Stimulated activated memory B cell treated with anti-CD40 and anti-IgM and Interleukin-4, amounts not matched to agents 10 μg/mL and 1 μg/mL and 100 μg/mL, for 72 hours (primary cell): ENCODE results near the gene SLC7A9.
"Not testable (repeated sequence)": the region's sequence is repeated elsewhere in the genome, so short reads cannot be mapped to it uniquely, and the experiment has no call there.

Source experiments
- ATAC-seq: fragments of 150-1000 bp; cut with Tn5 transposase; 2 replicates; pipeline ENCODE4 v1.10.0; 2021
- H3K27ac Mint-ChIP-seq: one replicate; pipeline ENCODE4 v1.8.0; 2022; ENCODE audit warnings: mild to moderate bottlenecking, mixed read lengths
- H3K27me3 Mint-ChIP-seq: one replicate; pipeline ENCODE4 v1.8.0; 2022; ENCODE audit warnings: mixed read lengths
- H3K36me3 Mint-ChIP-seq: one replicate; pipeline ENCODE4 v1.8.0; 2022; ENCODE audit warnings: mixed read lengths
- H3K4me1 Mint-ChIP-seq: one replicate; pipeline ENCODE4 v1.8.0; 2022; ENCODE audit warnings: mixed read lengths
- H3K4me3 Mint-ChIP-seq: one replicate; pipeline ENCODE4 v1.8.0; 2022; ENCODE audit warnings: mild to moderate bottlenecking, moderate library complexity, mixed read lengths
- H3K9me3 Mint-ChIP-seq: one replicate; pipeline ENCODE4 v1.8.0; 2022; ENCODE audit warnings: mixed read lengths

The SLC7A9 gene

DNA sequence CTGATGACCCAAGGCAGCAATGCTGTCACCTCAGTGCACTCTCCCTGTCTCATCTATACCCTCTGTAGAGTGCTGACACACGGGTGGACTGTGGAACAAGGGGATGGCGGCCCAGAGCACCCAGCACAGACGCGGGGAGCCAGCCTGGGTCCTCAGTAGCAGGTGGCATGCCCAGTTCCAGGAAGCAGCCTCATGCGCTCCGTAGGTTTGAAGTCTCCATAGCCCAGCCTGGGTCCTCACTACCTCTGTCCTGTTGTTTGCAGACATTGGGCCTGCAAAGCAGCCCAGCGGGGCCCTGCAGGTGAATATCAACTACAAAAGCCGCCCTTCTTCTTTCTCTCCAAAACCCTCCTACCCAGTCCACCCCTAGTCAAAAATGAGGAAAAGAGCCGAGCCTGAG, 5.0 kb upstream of the SLC7A9 start:
- Mint-ChIP-seq H3K9me3 (no peaks in the 10 kb centered on the region), H3K4me3 (no peak overlapping the region), H3K36me3 (peaks cover 25% of the 10 kb centered on the region), H3K27ac (no peak overlapping the region), H3K4me1 (no peaks in the 10 kb centered on the region), H3K27me3 (no peaks in the 10 kb centered on the region)
- ATAC-seq, result no peak

DNA sequence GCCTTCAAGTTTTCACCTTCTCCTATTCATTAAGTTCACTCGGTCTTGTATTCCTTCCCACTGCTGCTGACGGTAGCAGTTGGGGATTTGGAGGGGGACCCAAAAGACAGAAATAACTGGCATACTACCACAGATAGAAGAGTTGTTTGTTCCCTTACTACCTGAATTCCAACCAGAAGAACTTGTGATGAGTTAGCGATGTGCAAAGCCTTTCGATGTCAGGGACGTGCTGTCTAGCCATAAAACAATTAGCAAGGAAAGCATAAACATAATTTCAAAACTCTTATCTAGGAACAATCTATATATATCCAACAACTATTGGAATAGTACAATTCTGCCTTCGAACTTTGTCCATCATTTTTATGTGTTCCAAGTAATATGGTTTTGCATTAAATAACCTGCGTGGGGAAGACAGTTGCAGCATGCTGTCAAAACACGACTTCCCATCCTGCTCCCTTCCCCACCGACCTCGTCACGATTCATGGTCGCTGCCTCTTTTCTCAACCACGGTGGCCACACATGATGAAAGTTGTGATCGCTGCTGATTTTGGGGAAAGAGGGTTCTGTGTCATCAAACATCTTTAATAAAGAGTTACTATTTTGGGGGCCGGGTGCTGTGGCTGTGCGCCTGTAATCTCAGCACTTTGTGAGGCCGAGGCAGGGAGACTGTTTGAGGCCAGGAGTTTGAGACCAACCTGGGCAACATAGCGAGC, 3.8 kb upstream of the SLC7A9 start:
- H3K27ac Mint-ChIP-seq, result no peak overlapping the region
- no peaks in the 10 kb centered on the region for H3K9me3 Mint-ChIP-seq
- no peak overlapping the region for H3K4me3 Mint-ChIP-seq
- no peak for ATAC-seq
- H3K36me3 Mint-ChIP-seq, result peaks cover 13% of the 10 kb centered on the region
- H3K27me3 Mint-ChIP-seq, result no peaks in the 10 kb centered on the region
- H3K4me1 Mint-ChIP-seq, result no peaks in the 10 kb centered on the region

DNA sequence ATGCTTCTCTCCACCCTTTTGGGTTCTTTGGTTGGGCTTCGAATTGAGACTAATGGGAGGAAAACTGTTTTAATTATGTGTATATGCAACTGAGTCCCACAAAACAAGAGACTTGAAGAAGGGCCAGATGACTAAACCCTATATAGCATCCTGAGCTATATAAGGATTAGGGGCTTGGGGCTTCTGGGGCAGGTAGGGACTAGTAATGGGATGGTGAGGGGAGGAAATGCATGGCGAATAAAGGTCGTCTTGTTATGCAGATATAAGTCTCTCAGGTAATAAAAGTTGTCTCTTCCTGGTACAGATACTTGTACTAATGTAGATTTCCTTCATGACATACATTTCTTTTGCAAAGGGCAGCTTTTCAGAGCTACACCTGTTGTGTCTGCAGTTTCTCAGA, 2.8 kb upstream of the SLC7A9 start:
- H3K27me3 Mint-ChIP-seq, result no peaks in the 10 kb centered on the region
- no peak overlapping the region for H3K27ac Mint-ChIP-seq
- no peaks in the 10 kb centered on the region for H3K9me3 Mint-ChIP-seq
- no peak for ATAC-seq
- no peak overlapping the region for H3K4me3 Mint-ChIP-seq
- H3K4me1 Mint-ChIP-seq, result no peaks in the 10 kb centered on the region
- peaks cover 7% of the 10 kb centered on the region for H3K36me3 Mint-ChIP-seq

DNA sequence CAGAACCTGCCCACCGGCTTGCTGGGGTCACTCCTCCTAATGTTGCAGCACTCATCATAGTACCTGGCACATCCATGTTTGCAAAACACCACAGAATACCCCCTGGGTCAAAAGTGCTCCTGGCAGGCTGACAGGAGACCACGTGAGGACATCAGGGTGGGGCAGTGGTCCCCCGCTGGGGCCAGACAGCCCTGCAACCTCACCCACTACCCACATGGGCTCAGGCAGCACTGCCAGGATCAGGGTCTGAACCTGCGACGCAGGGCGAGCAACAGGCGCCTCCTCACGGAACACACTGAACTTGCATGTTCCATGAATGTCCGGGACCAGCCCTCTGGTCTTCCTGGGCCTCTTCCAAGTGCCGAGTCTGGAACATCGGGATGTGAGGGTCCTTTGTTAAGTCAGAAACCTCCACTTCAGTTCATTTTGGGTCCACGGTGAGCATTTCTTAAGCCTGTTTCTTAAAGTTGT, 1.4 kb upstream of the SLC7A9 start:
- Mint-ChIP-seq H3K4me3 (no peak overlapping the region), H3K27ac (no peak overlapping the region), H3K4me1 (no peaks in the 10 kb centered on the region), H3K36me3 (no peaks in the 10 kb centered on the region), H3K27me3 (peaks cover 7% of the 10 kb centered on the region), H3K9me3 (no peaks in the 10 kb centered on the region)
- no peak for ATAC-seq

DNA sequence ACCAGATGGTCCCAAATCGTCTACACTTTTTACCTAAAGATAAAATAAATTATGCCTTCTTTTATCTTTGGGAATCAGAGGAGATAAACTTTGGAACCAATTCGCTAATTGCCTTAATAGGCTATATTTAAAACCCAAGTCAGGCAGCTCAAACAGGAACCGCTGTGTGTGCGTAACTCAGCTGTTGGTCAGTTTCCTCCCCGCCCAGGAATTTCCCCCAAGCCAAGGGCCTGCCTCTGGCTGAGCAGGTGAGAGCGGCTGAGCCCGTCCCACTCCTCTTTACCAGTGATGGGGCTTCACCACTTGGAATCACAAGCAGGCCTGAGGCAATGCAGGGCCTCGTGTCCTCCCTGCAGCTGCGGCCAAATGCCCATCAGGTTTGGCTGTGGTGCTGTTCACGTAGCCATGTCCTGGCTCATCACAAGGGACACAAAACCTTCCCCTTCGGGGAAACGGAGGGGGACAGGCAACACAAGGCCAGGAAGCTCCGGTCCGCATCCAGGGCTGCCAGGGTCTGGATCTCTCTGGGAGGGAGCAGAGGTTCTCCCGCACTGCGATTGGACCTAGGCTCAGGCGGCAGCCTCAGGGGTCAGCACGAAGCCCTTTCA, 503 bp upstream of the SLC7A9 start:
- Mint-ChIP-seq H3K27ac (no peak overlapping the region), H3K4me3 (no peak overlapping the region), H3K4me1 (no peaks in the 10 kb centered on the region), H3K27me3 (peaks cover 7% of the 10 kb centered on the region), H3K36me3 (no peaks in the 10 kb centered on the region), H3K9me3 (no peaks in the 10 kb centered on the region)
- ATAC-seq, result no peak

DNA sequence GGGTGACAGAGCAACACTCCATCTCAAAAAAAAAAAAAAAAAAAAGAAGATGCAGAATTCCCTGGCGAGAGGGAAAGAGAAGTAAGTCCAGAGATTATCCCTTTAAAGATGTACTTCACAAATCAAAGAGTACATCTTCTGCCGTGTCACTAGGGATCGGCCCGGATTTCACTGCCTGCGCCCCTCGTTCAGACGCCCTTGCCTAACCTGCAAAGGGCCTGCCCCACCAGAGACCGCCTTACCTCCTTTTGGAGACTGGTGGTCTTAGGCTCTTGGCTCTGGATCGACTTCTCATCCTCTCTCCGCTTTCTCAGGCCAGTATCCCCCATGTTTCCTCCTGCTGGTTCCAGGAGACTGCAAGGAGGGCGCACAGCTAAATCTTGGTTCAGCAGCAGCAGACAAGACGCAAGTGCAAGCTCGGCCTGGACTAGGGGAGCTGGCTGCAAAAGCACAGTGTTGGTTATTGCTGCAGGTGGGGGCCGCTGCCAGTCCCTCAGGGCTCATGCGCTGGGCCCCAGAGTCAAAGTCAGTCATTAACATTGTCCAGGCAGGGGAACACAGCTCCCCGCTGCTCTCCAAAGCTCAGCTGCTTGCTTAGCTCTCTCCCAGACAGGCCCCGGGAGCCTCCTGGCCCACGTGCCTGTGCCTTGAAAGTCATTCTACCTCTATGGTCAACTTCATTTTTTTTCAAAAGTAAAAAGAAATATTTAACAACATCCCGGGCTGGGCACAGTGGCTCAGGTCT, 1.2 kb downstream of the SLC7A9 start:
- ATAC-seq, result no peak
- Mint-ChIP-seq H3K4me1 (no peaks in the 10 kb centered on the region), H3K36me3 (no peaks in the 10 kb centered on the region), H3K4me3 (no peak overlapping the region), H3K9me3 (no peaks in the 10 kb centered on the region), H3K27me3 (peaks cover 7% of the 10 kb centered on the region), H3K27ac (no peak overlapping the region)

DNA sequence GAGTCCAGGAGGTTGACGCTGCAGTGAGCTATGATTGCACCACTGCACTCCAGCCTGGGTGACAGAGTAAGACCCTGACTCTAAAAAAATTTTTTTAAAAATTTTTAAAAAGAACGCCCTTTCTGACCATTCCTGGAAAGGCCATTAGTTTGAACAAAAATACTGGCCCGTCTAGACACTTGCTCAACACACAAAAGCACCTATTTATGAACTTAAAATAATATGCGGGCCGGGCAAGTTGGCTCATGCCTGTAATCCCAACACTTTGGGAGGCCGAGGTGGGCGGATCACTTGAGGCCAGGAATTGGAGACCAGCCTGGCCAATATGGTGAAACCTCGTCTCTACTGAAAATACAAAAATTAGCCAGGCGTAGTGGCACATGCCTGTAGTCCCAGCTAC, 2.1 kb downstream of the SLC7A9 start:
- ATAC-seq, H3K9me3 Mint-ChIP-seq, H3K4me3 Mint-ChIP-seq, H3K27me3 Mint-ChIP-seq, H3K4me1 Mint-ChIP-seq, H3K36me3 Mint-ChIP-seq, H3K27ac Mint-ChIP-seq: not testable (repeated sequence)

DNA sequence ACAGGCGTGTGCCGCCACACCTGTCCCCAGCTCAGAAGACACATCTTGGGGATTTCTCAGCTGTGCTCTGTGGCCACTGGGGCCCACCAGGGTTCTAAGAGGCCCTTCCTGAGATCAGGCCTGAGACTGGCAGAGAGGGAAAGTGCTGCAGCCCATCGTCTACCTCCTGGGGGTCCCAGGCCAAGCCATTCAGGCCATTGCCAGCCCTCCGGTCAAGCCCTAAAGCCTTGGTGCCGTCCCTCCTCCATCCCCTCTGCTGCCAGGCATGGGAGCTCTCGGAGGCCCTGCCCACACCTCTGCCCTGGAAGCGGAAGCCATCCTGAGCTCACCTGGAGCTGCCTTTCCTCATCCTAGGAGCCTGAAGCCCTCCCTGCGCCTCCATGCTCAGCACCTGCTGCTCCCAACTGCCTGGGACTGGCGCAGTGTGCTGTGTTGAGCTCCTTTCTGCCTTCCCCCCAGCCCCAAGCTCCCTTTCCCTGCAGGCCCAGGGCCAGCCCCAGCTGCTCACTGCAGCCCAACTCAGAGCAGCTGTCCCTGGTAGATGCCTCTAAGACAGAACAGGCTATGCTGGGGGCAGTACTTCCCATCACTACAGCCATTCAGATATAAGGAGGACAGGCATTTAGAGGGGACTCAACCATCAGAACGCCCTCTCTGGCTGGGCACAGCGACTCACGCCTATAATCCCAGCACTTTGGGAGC, 2.9 kb downstream of the SLC7A9 start:
- Mint-ChIP-seq H3K9me3 (no peaks in the 10 kb centered on the region), H3K27me3 (peaks cover 7% of the 10 kb centered on the region), H3K36me3 (no peaks in the 10 kb centered on the region), H3K4me3 (no peak overlapping the region), H3K27ac (no peak overlapping the region), H3K4me1 (no peaks in the 10 kb centered on the region)
- no peak for ATAC-seq

DNA sequence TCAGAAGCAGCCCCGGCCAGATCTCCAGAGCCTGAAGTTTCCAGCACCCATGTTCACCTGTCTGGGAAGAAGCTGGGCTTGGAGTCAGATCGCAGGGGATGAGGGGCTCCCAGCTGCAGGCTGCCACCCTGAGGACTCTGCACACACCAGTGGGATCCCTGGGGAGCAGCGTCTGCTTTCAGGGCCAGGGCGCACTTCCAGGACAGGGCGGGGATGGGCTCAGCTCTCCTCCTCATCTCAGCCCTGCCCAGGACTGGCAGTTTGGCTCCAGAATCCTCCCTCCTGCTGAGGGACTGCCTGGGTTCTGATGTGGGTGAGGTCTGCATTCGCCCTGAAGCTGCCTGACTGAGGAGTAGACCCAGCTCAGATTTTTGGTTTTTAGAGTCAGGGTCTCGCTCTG, 3.5 kb downstream of the SLC7A9 start:
- H3K36me3 Mint-ChIP-seq, result no peaks in the 10 kb centered on the region
- no peaks in the 10 kb centered on the region for H3K4me1 Mint-ChIP-seq
- no peak overlapping the region for H3K4me3 Mint-ChIP-seq

DNA sequence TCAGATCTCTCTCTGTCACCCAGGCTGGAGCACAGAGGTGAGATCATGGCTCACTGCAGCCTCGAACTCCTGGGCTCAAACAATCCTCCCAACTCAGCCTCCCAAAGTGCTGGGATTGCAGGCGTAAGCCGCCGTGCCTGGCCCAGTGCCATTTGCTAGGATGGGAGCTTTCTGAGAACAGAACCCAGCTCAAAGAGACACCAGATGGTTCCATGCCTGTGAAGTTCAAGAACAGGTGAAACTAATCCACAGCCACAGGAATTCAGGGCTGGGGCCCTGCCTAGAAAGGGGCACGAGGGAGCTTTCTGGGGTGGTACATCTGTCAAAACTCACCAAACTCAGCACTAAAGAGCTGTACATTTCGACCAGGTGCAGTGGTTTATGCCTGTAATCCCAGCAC, 4.2 kb downstream of the SLC7A9 start:
- Mint-ChIP-seq H3K27ac (no peak overlapping the region), H3K9me3 (no peaks in the 10 kb centered on the region), H3K27me3 (peaks cover 7% of the 10 kb centered on the region), H3K36me3 (no peaks in the 10 kb centered on the region), H3K4me1 (no peaks in the 10 kb centered on the region), H3K4me3 (no peak overlapping the region)
- no peak for ATAC-seq

More for the DNA sequence above, 3.5 kb downstream of the SLC7A9 start:
- H3K27me3 Mint-ChIP-seq, result peaks cover 7% of the 10 kb centered on the region
- H3K27ac Mint-ChIP-seq, result no peak overlapping the region
- no peak for ATAC-seq
- no peaks in the 10 kb centered on the region for H3K9me3 Mint-ChIP-seq

DNA sequence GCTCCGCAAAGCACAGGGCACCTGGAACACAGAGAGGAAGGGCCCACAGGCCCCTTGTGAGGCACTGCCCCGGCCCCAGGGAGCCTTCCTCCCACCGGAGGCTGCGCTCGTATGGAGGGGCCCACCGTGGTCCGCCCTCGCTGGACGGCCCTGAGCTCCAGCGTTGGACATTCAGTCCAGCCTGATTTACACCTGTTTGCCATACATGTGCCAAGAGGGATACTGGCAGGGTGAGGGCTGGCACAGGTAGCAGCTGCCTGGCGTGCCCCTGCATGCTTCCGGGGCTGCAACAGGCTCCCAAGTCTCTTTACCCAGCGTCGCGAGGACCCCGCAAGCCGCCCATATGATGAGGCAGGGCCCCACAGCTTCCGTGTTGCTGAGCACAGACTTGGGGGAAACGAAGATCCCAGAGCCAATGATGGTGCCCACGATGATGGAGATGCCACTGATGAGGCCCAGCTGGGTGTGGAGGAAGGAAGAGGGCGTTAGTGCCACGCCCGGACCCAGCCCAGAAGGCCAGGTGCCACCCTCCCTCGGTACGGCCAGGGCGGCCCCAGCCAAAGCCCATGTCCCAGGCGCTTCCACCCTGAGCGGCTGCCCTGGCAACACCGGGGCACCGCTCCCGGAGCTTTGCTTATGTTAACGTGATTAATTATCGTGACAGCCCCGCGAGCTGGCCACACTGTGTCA, 5.1 kb downstream of the SLC7A9 start:
- no peaks in the 10 kb centered on the region for H3K4me1 Mint-ChIP-seq
- H3K36me3 Mint-ChIP-seq, result no peaks in the 10 kb centered on the region
- no peak overlapping the region for H3K4me3 Mint-ChIP-seq
- H3K27me3 Mint-ChIP-seq, result peaks cover 7% of the 10 kb centered on the region
- H3K9me3 Mint-ChIP-seq, result no peaks in the 10 kb centered on the region
- no peak for ATAC-seq
- no peak overlapping the region for H3K27ac Mint-ChIP-seq

DNA sequence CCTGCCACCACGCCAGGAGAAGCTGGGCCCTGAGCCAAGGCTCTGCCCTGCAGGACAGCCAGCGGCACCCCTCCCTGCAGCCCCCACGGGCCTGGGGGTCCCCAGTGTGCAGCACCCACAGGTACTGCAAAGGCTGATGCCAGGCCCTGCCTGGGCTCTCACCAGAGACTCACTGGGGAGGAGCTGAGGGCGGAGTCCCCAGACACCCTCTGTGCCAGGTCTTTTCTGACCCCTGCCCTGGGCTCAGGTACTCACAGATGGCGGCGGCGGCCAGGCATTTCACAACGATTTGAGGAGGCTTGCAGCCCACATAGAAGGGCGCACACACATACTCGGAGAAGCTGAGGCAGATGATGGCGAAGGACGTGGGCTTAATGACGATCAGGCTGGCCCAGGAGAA, 5.7 kb downstream of the SLC7A9 start:
- Mint-ChIP-seq H3K4me3 (no peak overlapping the region), H3K4me1 (no peaks in the 10 kb centered on the region), H3K27me3 (peaks cover 7% of the 10 kb centered on the region), H3K27ac (no peak overlapping the region), H3K9me3 (no peaks in the 10 kb centered on the region), H3K36me3 (no peaks in the 10 kb centered on the region)
- no peak for ATAC-seq

DNA sequence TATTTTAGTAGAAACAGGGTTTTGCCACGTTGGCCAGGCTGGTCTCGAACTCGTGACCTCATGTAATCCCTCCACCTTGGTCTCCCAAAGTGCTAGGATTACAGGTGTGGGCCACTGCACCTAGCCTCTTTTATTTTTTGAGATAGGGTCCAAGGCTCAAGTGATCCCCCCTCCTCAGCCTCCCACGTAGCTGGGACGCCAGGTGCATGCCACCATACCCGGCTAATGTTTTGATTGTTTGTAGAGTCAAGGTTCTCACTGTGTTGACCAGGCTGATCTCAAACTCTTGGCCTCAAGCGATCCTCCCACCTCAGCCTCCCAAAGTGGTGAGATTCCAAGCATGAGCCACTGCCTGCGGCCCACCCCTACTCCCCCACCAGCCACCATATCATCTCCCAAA, 6.3 kb downstream of the SLC7A9 start:
- Mint-ChIP-seq H3K27me3 (peaks cover 7% of the 10 kb centered on the region), H3K4me3 (no peak overlapping the region)

DNA sequence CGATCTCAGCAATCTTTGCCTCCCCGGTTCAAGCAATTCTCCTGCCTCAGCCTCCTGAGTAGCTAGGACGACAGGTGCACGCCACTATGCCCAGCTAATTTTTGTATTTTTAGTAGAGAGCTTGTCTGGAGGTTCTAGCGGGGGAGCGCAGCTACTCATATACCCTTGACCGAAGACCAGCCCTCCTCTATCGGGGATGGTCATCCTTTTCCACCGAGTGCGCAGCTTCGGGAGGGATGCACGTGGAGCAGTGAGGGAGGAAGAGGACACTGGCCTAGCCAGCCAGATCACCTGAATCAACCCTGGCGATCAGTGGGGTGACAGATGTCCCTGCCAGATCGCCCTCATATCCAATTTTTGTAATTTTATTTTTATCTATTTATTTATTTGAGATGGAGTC, 6.8 kb downstream of the SLC7A9 start:
- H3K27ac Mint-ChIP-seq, result no peak overlapping the region
- peaks cover 7% of the 10 kb centered on the region for H3K27me3 Mint-ChIP-seq
- no peaks in the 10 kb centered on the region for H3K9me3 Mint-ChIP-seq
- H3K4me3 Mint-ChIP-seq, result no peak overlapping the region
- no peak for ATAC-seq
- no peaks in the 10 kb centered on the region for H3K36me3 Mint-ChIP-seq
- H3K4me1 Mint-ChIP-seq, result no peaks in the 10 kb centered on the region

More for the DNA sequence above, 6.3 kb downstream of the SLC7A9 start:
- no peak for ATAC-seq
- no peak overlapping the region for H3K27ac Mint-ChIP-seq
- H3K36me3 Mint-ChIP-seq, result no peaks in the 10 kb centered on the region
- no peaks in the 10 kb centered on the region for H3K9me3 Mint-ChIP-seq
- H3K4me1 Mint-ChIP-seq, result no peaks in the 10 kb centered on the region

DNA sequence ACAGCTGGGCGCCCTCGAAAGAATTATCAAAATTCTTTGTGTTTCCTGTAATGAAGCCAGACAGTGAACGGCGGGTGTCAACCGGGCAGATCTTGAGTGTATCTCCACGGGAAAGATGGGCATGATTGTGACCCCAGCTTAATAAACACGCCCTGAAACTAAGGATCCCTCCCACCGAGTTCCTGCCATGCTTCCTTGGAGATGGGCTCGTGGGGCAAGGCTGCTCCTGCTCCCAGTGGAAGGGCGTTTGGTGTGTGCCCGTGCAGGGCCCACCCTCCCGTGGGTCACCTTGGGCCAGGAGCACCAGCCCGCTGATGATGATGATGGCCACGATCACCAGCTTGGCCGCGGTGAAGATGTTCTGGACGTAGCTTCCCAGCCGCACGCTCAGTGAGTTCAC, 7.4 kb downstream of the SLC7A9 start:
- ATAC-seq, result no peak
- Mint-ChIP-seq H3K4me3 (no peak overlapping the region), H3K9me3 (no peaks in the 10 kb centered on the region), H3K4me1 (no peaks in the 10 kb centered on the region), H3K36me3 (no peaks in the 10 kb centered on the region), H3K27me3 (peaks cover 7% of the 10 kb centered on the region), H3K27ac (no peak overlapping the region)
